GM21786 (cell line): ENCODE results near the gene MFSD1.

Source experiments
- ATAC-seq: cut with Tn5 transposase; IDR thresholded peaks from one replicate; pipeline ENCODE4 v1.9.1; 2021; ENCODE audit not compliant: unreplicated experiment

The MFSD1 gene

DNA sequence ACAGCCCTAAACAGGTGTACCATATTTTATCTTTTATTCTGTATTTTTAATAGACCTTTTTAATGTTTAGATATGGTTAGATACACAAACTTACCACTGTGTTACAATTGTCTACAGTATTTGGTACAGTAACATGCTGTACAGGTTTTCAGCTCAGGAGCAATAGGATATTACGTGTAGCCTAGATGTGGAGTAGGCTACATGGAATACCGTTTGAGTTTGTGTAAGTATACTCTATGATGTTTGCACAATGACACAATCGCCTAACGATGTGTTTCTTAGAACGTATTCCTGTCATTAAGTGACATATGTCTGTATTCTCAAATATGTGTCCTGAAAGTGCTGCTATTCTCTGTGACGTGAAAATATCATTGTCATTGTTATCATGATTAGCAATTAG, 62.6 kb downstream of the MFSD1 start:
- no peak for ATAC-seq

GRCh38 chr3:158875700-158876099, 73.8 kb downstream of the MFSD1 start:
- ATAC-seq = no peak
